UCSD-AML1 (cell line): ENCODE data around the gene VSX2.
A peak's percentile ranks its signal among the peaks of the same experiment; 100 is the strongest.

Experiments
- DNase-seq: peaks from one replicate; lab custom pipeline; 2025; ENCODE audit not compliant: unreplicated experiment; lab: John Stamatoyannopoulos, UW

VSX2 gene

GRCh38 chr14:74221741-74222140 lies 17.5 kb upstream of the VSX2 start:
- DNase-seq: no peak

- DNase-seq: no peak
These were observed 16.2 kb upstream of the VSX2 start for GRCh38 chr14:74223016-74223415.

- DNase-seq: no peak
These were observed 7.5 kb upstream of the VSX2 start for GRCh38 chr14:74231784-74232183.

GRCh38 chr14:74235017-74235416 lies 4.2 kb upstream of the VSX2 start:
- DNase-seq: no peak

- DNase-seq: no peak
These were observed 1.8 kb upstream of the VSX2 start for GRCh38 chr14:74237441-74237840.

GRCh38 chr14:74239848-74240793 lies 872 bp downstream of the VSX2 start:
- DNase-seq: no peak

GRCh38 chr14:74240794-74241651 lies 1.8 kb downstream of the VSX2 start:
- DNase-seq: no peak

GRCh38 chr14:74241652-74242017 lies 2.4 kb downstream of the VSX2 start:
- no peak for DNase-seq

GRCh38 chr14:74242021-74242779 lies 3.0 kb downstream of the VSX2 start:
- no peak for DNase-seq

- no peak for DNase-seq
These were observed 3.5 kb downstream of the VSX2 start for GRCh38 chr14:74242780-74243042.

- no peak for DNase-seq
These were observed 3.8 kb downstream of the VSX2 start for GRCh38 chr14:74243051-74243450.

- DNase-seq: no peak
These were observed 4.9 kb downstream of the VSX2 start for GRCh38 chr14:74244115-74244514.

- no peak for DNase-seq
These were observed 6.0 kb downstream of the VSX2 start for GRCh38 chr14:74245292-74245691.

GRCh38 chr14:74246542-74246941 lies 7.3 kb downstream of the VSX2 start:
- no peak for DNase-seq

- DNase-seq: no peak
These were observed 8.8 kb downstream of the VSX2 start for GRCh38 chr14:74248017-74248416.

- DNase-seq: no peak
These were observed 10.5 kb downstream of the VSX2 start for GRCh38 chr14:74249433-74250375.

GRCh38 chr14:74255281-74255680 lies 16.0 kb downstream of the VSX2 start:
- DNase-seq: no peak

- peak; percentile 67 for DNase-seq
These were observed 18.1 kb downstream of the VSX2 start for GRCh38 chr14:74257078-74257940.

- no peak for DNase-seq
These were observed 18.9 kb downstream of the VSX2 start for GRCh38 chr14:74257941-74258763.
